ENCODE data around the gene C5AR1. TPM values are rescaled to one million over a fixed set of nuclear protein-coding genes. Genes with fewer than 3 reads are reported as not detected.
"Not testable (repeated sequence)": the region's sequence is repeated elsewhere in the genome, so short reads cannot be mapped to it uniquely, and the experiment has no call there.

Gene C5AR1
- 1.2 and 1.3 TPM in 2 replicates for polyA plus RNA-seq (2012; rRNA removed)
- polyA plus RNA-seq (2012; cell fraction: cytosol; rRNA removed), result 0.51 and 0.54 TPM in 2 replicates
- 10.5 and 11.2 TPM in 2 replicates for polyA plus RNA-seq (2012; cell fraction: nucleus; rRNA removed)

DNA sequence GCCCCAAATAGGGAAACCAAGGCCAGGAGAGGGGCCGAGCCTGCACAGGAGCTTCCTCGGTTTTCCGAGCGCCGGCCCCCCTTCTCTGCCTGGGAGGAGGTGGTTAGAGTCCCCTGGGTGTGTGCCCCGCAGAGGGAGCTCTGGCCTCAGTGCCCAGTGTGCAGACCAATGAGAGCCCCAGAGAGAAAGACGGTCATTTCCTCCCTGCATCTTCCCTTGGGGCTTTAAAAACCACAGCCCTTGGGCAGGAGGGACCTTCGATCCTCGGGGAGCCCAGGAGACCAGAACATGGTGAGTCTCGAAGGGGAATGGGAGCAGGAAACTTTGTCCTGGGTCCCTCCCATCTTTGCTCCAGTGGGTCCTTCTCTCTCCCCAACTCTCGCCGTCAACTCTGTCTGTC is at the start of gene C5AR1:
Gene C5AR1, plus strand, starts transcription at position 254 of the 400 bp plus-strand sequence. Its CDS starts 35 bp downstream, at position 289.
- Histone ChIP-seq H3K4me2 (no peak within 1 kb of the TSS), H3K9ac (no peak within 1 kb of the TSS), H3K27ac (ENCODE audit: low read depth in 2 of 2, low read length in 1 of 2) (no peak within 1 kb of the TSS), H4K20me1 (ENCODE audit: insufficient read depth) (no peaks in the 10 kb centered on the region), H3F3A (replicated peaks; ENCODE audit: insufficient read depth) (peaks cover 16% of the 10 kb centered on the region), H3K79me2 (ENCODE audit: insufficient read depth) (no peaks in the 10 kb centered on the region), H3K36me3 (replicated peaks in 1 of 2; ENCODE audit: control insufficient read depth in 1 of 2, insufficient read depth in 2 of 2, low read length in 1 of 2) (no peaks in the 10 kb centered on the region), H3K9me3 (no peaks in the 10 kb centered on the region), H3K9me2 (no peaks in the 10 kb centered on the region), H3K4me1 (ENCODE audit: control insufficient read depth in 1 of 2, insufficient read depth in 2 of 2, low read depth in 1 of 2, low read length in 1 of 2) (peaks cover 0 to 4% of the 10 kb centered on the region in 2 experiments; a peak in 2 of 4 replicates), H3K4me3 (ENCODE audit: low read depth in 2 of 2, low read length in 1 of 2) (no peak within 1 kb of the TSS), H2AFZ (ENCODE audit: low read depth) (no peak within 1 kb of the TSS), H3K27me3 (ENCODE audit: insufficient read depth) (peaks cover 24% of the 10 kb centered on the region)
- POLR2A ChIA-PET, result no interaction called here
- CTCF ChIA-PET, result interaction anchor here (0.8 to 3.2 kb wide), 3 partner anchors 13 to 126 kb away, joined by 3 to 19 read pairs (median 8); partner anchors contain the start of gene DHX34
- 35% methylated on average over 11 of the region's 12 CpGs for WGBS (ENCODE audit: low lambda C conversion rate)
- DNase-seq, result no peak
- TF ChIP-seq YY1 (IDR thresholded peaks at IDR 0.05; ENCODE audit: low read depth) (no peak), EP300 (IDR thresholded peaks at IDR 0.05; ENCODE audit: borderline replicate concordance in 1 of 2, low read depth in 1 of 2, low read length in 1 of 2) (no peak), FOXM1 (IDR thresholded peaks at IDR 0.05; ENCODE audit: low read depth) (no peak), ELF1 (IDR thresholded peaks at IDR 0.05) (no peak), GATA2 (CRISPR knock-in tag; IDR thresholded peaks at IDR 0.05) (no peak), SMC3 (IDR thresholded peaks at IDR 0.05; ENCODE audit: low read depth, low read length) (no peak), TAF1 (IDR thresholded peaks at IDR 0.05; ENCODE audit: borderline replicate concordance, low read depth, low read length) (no peak), RFX5 (IDR thresholded peaks at IDR 0.05; ENCODE audit: low read length) (no peak), RAD21 (IDR thresholded peaks at IDR 0.05; ENCODE audit: low read length) (no peak), TCF12 (IDR thresholded peaks at IDR 0.05) (no peak), FOXJ3 (CRISPR knock-in tag; IDR thresholded peaks at IDR 0.05) (no peak)
- TF ChIP-seq, protein P1, sequence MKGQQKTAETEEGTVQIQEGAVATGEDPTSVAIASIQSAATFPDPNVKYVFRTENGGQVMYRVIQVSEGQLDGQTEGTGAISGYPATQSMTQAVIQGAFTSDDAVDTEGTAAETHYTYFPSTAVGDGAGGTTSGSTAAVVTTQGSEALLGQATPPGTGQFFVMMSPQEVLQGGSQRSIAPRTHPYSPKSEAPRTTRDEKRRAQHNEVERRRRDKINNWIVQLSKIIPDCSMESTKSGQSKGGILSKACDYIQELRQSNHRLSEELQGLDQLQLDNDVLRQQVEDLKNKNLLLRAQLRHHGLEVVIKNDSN (IDR thresholded peaks at IDR 0.05; ENCODE audit: borderline replicate concordance, low read depth), result no peak

DNA sequence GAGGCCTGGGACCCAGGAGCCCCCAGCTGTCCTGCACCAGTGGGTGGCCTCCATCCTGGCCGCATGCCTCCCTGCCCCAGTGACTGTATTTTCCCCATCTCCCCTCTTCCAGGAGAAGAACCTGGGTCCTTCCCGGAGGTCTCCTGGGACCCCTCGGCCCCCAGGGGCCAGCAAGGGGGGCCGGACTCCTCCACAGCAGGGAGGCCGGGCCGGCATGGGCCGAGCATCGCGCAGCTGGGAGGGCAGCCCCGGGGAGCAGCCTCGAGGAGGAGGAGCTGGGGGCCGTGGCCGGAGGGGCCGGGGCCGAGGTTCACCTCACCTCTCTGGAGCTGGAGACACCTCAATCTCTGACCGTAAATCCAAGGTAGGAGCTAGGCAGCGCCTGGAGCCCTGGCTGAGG is 49.2 kb upstream of the C5AR1 start:
- no peak overlapping the region for H3K9ac ChIP-seq
- H3K79me2 ChIP-seq (ENCODE audit: insufficient read depth), result peaks cover 50% of the 10 kb centered on the region
- no peaks in the 10 kb centered on the region for H3K27me3 ChIP-seq (ENCODE audit: insufficient read depth)
- no peak overlapping the region for H3K4me3 ChIP-seq (ENCODE audit: low read depth in 2 of 2, low read length in 1 of 2)
- no peak overlapping the region for H2AFZ ChIP-seq (ENCODE audit: low read depth)
- no peak overlapping the region for H3K4me2 ChIP-seq
- 90% methylated on average over 16 of the region's 17 CpGs for WGBS (ENCODE audit: low lambda C conversion rate)
- H3K4me1 ChIP-seq (ENCODE audit: control insufficient read depth in 1 of 2, insufficient read depth in 2 of 2, low read depth in 1 of 2, low read length in 1 of 2), result peaks cover 9% of the 10 kb centered on the region in 2 experiments; a peak in 2 of 4 replicates
- CTCF ChIA-PET, result interaction anchor here (0.7 to 1.8 kb wide), 3 partner anchors 13 to 50 kb away, joined by 3 to 4 read pairs (median 3); no protein-coding TSS in a partner anchor
- H3K27ac ChIP-seq (ENCODE audit: low read depth in 2 of 2, low read length in 1 of 2), result no peak overlapping the region
- no peaks in the 10 kb centered on the region for H3K9me2 ChIP-seq
- no peaks in the 10 kb centered on the region; the same call in 1 of the 2 replicates for H4K20me1 ChIP-seq (ENCODE audit: insufficient read depth)
- POLR2A ChIA-PET, result no interaction called here
- no peaks in the 10 kb centered on the region for H3K9me3 ChIP-seq
- no peak for DNase-seq
- TF ChIP-seq ELF1 (IDR thresholded peaks at IDR 0.05) (no peak), RAD21 (IDR thresholded peaks at IDR 0.05; ENCODE audit: low read length) (no peak)
- peaks cover 3% of the 10 kb centered on the region for H3F3A ChIP-seq (replicated peaks; ENCODE audit: insufficient read depth)
- peaks cover 40 to 49% of the 10 kb centered on the region in 2 experiments for H3K36me3 ChIP-seq (replicated peaks in 1 of 2; ENCODE audit: control insufficient read depth in 1 of 2, insufficient read depth in 2 of 2, low read length in 1 of 2)

DNA sequence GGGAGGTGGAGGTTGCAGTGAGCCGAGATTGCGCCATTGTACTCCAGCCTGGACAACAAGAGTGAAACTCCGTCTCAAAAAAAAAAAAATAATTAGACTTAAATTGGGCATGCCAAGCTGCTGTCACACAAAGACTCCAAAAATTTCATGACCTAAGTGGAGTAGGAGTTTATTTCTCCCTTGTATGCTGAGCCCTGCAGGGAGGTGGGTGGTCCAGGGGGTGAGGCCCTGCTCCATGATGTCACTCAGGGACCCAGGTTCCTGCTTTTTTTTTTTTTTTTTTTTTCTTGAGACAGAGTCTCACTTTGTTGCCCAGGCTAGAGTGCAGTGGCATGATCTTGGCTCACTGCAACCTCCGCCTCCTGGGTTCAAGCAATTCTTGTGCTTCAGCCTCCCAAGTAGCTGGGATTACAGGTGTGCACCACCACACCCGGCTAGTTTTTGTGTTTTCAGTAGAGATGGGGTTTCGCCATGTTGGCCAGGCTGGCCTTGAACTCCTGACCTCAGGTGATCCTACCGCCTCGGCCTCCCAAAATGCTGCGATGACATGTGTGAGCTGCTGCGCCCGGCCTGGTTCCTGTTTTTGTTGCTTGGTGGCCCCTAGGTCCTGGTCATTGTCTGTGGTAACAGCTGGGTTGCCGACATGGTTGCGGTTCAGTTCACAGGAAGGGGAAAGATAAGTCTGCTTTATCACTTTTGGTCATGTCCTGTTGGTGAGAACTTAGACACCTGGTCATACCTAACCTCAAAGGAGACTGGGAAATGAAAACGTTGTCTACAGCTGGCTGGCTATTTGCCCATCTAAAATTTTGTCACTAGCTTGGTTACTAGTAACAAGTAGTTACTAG is 47.5 kb upstream of the C5AR1 start:
- not testable (repeated sequence) for H3K27me3 ChIP-seq (ENCODE audit: insufficient read depth); DNase-seq; H3K9ac ChIP-seq; H4K20me1 ChIP-seq (ENCODE audit: insufficient read depth); H3F3A ChIP-seq (replicated peaks; ENCODE audit: insufficient read depth); H3K4me3 ChIP-seq (ENCODE audit: low read depth in 2 of 2, low read length in 1 of 2); H3K9me3 ChIP-seq; H2AFZ ChIP-seq (ENCODE audit: low read depth); H3K9me2 ChIP-seq; H3K4me1 ChIP-seq (ENCODE audit: control insufficient read depth in 1 of 2, insufficient read depth in 2 of 2, low read depth in 1 of 2, low read length in 1 of 2); H3K4me2 ChIP-seq; H3K27ac ChIP-seq (ENCODE audit: low read depth in 2 of 2, low read length in 1 of 2)
- ChIA-PET POLR2A (interaction anchor here (1.1 kb wide), 1 partner anchor 10 kb away, joined by 3 read pairs; no protein-coding TSS in a partner anchor), CTCF (interaction anchor here (0.7 to 1.8 kb wide), 5 partner anchors 14 to 129 kb away, joined by 3 to 4 read pairs (median 3); no protein-coding TSS in a partner anchor)
- peaks cover 46 to 50% of the 10 kb centered on the region in 2 experiments for H3K36me3 ChIP-seq (replicated peaks in 1 of 2; ENCODE audit: control insufficient read depth in 1 of 2, insufficient read depth in 2 of 2, low read length in 1 of 2)
- WGBS (ENCODE audit: low lambda C conversion rate), result 92% methylated on average over 12 of the region's 14 CpGs
- peaks cover 50% of the 10 kb centered on the region for H3K79me2 ChIP-seq (ENCODE audit: insufficient read depth)

Measured in SK-N-SH (cell line).